ENCODE data around the gene MCTP1.
"Not testable (repeated sequence)": the region's sequence is repeated elsewhere in the genome, so short reads cannot be mapped to it uniquely, and the experiment has no call there.

MCTP1 gene

GRCh38 chr5:94885931-94886330 lies 399.0 kb downstream of the MCTP1 start:
- no peak for DNase-seq

DNA sequence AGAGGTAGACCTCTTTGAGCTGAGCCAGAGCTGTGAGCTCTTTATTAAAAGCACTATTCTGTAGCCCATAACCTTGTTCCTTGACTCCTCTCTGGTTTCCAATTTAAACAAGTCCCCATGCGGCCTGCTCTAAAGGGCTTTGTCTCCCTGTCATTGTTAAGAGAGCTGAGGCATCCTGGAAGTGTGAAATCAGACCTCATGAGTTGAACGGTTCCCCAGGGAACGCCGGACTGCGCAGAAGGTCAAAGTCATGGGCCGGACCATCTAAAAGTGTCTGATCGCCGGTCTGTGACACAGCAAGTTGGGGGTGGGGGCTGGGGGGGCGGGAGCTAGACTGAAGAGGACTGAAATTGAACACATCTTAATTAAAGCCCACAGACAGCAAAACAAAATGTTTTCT lies 400.6 kb downstream of the MCTP1 start:
- DNase-seq = peak in 15 of 56 donors; percentile 4 to 41 (median 9)

- DNase-seq = no peak
Observed at GRCh38 chr5:94872526-94872925, 412.4 kb downstream of the MCTP1 start.

DNA sequence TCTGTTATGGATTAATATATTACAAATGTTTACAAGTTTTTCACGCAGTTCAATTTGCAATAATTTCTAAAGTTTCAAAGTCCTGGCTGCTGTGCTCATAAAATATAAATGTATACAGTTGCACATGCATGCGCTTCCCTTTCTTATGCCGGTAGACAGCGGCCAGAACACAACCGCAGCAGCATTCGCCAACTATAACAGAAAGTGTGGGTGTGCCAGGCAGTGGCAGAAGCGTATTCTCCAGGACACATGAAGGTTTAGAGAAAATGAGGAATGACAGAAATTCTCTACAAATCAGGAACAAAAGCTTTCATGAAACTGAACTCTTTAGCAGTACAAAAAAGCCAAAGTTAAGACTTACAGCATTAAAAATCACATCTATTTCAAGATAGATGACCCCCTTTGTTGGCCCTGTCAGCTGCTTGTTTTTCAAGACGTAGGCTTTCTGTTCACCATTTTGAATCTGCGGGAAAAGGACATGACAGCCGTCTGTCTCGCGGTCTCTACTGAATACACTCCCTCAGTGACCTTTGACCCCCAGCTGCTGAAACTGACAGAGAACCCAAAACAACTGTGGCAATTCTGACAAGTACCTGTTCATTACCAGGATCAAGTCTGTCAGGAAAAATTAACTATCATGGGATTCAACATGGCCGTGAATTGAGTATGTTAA lies 414.2 kb downstream of the MCTP1 start:
- peak in 2 of 56 donors; percentile 1 to 3 for DNase-seq

DNA sequence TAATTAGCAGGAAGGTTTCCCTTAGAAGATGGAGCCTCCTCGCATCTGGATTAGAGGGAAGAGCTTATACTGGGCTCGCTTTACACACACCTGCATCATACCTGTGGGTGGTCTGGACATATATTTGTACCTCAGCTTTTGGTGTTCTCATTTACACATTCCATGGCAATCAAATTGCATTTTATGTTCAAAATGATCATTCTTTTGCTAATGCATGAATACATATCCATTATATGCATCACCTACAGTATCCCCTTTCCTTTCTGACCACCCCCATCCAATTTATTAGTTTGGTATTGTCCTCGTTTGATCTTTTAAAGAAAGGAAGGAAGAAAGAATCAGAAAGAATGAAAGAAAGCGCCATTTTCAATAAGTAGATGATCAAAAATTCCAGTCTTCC lies 415.0 kb downstream of the MCTP1 start:
- no peak for DNase-seq

DNA sequence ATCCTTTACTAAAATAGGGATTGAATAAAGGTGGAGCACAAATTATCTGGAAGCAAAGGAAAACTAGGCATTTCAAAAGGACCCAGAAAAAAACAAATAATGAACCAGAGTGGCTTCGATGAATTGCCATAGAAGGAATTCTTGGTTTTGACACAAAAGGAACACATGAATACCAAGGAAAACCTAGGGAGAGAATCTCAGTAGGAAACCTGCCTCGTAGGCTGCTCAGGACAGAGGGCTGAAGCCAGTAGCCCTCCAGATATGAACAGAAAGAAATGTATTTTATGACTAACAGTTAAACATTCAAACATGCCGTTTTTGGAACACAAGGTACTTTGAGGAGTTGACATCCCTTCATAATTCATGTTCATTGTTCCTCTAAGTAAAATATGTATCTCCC lies 420.9 kb downstream of the MCTP1 start:
- DNase-seq = no peak

DNA sequence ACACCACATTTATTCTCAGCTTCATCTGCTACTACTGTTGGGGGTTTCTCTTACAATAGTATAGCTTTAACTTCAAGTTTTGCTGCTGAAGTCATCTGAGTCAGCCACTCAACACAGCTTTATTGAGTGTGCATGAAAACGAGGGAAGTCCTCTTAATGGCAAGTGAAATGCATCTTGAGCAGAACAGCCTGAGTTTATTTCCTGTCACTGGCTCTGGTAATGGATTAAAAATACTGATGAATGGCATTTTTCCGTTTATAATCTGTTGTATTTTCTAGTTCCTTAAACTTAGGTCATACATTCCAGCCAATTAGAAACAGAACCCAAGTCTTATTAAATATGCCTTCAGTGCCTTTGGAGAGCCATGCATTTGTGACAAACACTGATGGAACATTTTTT lies 427.8 kb downstream of the MCTP1 start:
- no peak for DNase-seq

GRCh38 chr5:94856257-94856800 lies 428.6 kb downstream of the MCTP1 start:
- no peak for DNase-seq

- DNase-seq = no peak
Observed at GRCh38 chr5:94855543-94855942, 429.4 kb downstream of the MCTP1 start.

DNA sequence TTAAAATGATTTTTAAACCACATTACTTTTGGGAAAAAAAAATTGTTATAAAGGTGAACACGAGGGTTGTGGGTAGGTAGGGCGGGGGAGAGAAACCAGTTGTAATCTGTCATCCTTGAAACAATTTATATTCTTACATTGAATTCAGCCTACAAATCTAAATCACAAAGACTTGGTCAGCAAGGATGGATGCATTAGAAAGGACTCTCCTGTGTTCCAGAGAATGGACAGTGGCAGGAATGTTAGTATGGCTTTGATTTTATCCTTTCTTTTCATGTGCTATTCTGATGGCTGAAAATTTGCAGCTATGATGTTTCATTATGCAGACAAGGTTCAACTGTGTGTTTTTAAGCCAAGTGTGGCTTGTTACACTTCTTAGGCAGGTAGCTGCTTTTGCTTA lies 431.8 kb downstream of the MCTP1 start:
- DNase-seq = no peak

- DNase-seq = no peak
Observed at GRCh38 chr5:94850960-94851359, 433.9 kb downstream of the MCTP1 start.

GRCh38 chr5:94849821-94850736 lies 434.8 kb downstream of the MCTP1 start:
- DNase-seq = peak in 16 of 56 donors; percentile 1 to 42 (median 6)

DNA sequence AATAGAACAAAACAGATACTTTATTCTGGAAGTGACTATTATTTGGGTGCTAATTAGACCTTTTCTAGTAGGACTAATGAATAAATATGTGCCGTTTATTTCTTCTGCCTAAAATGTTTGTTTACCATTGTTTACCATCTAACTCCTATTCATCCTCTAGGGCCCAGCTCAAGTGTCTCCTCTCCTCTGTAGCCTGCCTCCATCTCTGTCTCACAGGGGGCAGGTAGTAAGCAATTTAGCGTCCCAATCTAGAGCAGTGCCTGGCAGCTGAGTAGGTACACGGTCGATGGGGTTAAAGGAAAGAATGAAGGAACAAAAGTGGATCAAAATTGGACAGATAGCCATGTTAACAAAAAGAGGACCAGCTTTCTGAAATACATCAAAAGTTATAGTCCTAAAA lies 435.6 kb downstream of the MCTP1 start:
- no peak for DNase-seq

DNA sequence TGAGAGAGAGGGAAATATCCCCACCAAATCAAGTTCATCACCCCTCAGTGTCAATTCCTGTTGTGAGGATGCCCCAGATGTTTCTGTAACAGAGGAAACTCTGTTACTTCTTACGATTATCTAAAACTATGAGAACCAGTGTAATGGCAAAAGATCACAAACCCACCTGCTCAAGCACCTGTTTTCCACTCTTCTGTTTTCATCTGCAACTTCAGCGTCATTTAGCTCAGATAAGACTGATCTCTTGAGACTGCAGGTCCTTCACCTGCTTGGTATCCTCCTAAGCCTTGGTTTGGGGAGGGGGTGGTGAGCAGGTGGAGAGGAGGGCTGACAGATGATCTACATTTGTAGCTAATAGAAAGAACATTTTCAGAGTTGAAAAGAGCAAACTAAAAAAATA lies 437.2 kb downstream of the MCTP1 start:
- DNase-seq = no peak

- DNase-seq = no peak
Observed at GRCh38 chr5:94847019-94847418, 437.9 kb downstream of the MCTP1 start.

DNA sequence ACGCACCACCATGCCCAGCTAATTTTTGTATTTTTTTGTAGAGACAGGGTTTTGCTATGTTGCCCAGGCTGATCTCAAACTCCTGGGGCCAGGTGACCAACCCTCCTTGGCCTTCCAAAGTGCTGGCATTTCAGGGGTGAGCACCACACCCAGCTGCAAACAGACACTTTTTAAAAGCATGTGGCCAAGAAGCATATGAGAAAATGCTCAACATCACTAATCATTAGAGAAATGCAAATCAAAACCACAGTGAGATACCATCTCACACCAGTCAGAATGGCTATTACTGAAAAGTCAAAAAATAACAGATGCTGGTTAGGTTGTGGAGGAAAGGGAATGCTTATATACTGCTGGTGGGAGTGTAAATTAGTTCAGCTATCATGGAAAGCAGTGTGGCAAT lies 439.2 kb downstream of the MCTP1 start:
- not testable (repeated sequence) for DNase-seq

- no peak for DNase-seq
Observed at GRCh38 chr5:94841598-94842322, 443.1 kb downstream of the MCTP1 start.

GRCh38 chr5:94833851-94834250 lies 451.0 kb downstream of the MCTP1 start:
- DNase-seq = no peak

GRCh38 chr5:94832685-94833084 lies 452.2 kb downstream of the MCTP1 start:
- DNase-seq = no peak

- DNase-seq = no peak
Observed at GRCh38 chr5:94830520-94830919, 454.4 kb downstream of the MCTP1 start.

DNA sequence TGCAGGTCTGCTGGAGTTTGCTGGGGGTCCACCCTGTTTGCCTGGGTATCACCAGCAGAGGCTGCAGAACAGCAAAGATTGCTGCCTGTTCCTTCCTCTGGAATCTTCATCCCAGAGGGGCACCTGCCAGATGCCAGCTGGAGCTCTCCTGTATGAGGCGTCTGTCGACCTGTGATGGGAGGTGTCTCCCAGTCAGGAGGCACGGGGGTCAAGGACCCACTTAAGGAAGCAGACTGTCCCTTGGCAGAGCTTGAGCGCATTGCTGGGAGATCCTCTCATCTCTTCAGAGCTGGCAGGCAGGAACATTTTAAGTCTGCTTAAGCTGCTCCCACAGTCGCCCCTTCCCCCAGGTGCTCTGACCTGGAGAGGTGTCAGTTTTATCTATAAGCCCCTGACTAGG lies 456.7 kb downstream of the MCTP1 start:
- DNase-seq = not testable (repeated sequence)

- no peak for DNase-seq
Observed at GRCh38 chr5:94820488-94820887, 464.4 kb downstream of the MCTP1 start.

Measured in amygdala (tissue), 56 donors.